HG03432 (cell line): ENCODE results near the gene NCR2.

Source experiments
- ATAC-seq: cut with Tn5 transposase; IDR thresholded peaks from one replicate; pipeline ENCODE4 v1.9.1; 2021; ENCODE audit warnings: mild to moderate bottlenecking, moderate library complexity; ENCODE audit not compliant: unreplicated experiment

NCR2 gene

GRCh38 chr6:41392246-41392645 is 56.8 kb downstream of the NCR2 start:
- no peak for ATAC-seq

DNA sequence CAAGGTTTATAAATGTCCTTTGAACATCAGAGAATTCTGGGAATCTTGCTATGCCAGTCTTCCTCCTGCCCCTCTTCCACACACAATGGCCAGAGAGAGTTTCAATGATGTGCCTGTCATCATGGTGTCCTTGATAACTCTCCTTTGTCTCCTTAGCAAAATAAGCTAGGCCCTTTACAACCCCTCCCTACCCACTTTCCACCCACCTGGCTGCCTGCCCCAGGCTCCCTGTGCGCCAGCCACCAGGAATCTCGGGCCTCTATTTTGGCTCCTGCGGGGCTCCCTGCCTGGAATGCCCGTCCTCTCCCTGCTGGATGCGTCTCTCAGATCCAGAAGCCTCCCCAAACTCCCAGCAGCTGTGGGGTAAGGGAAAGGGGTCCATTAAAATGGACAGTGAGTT is 60.9 kb downstream of the NCR2 start:
- ATAC-seq: no peak

- ATAC-seq: no peak
Observed at GRCh38 chr6:41399424-41399823, 64.0 kb downstream of the NCR2 start.
